PC-3 (cell line): Measurements from ENCODE around the gene TMTC1. TPM values are rescaled to one million over a fixed set of nuclear protein-coding genes. Genes with fewer than 3 reads are reported as not detected.

Experiments
- ATAC-seq: fragments of 200-7000 bp; cut with Tn5 transposase; 2 replicates; pipeline ENCODE4 v1.9.1; 2020; ENCODE audit warnings: mild to moderate bottlenecking, moderate library complexity
- BruUV-seq: library from RNA; stranded (reverse); fragments of 400-500 nt; replicated peaks from 2 replicates; lab custom pipeline; 2021; lab: Mats Ljungman, UMichigan
- CTCF ChIA-PET: fragments of 300-600 bp; sonication (Branson Sonifier 250); formaldehyde crosslinking; loops from one replicate; lab custom pipeline; 2022; ENCODE audit warnings: antibody characterized with exemption; lab: Charles Lee
- POLR2A ChIA-PET: fragments of 300-600 bp; sonication (Branson Sonifier 250); formaldehyde crosslinking; loops from one replicate; lab custom pipeline; 2022; ENCODE audit warnings: antibody characterized with exemption; ENCODE audit not compliant: unreplicated experiment; lab: Charles Lee
- DNase-seq: peaks from one replicate; pipeline ENCODE4 v3.0.0-alpha.2; 2015
- H2AFZ ChIP-seq: fragments of 300-600 bp; sonication (generic); 2 replicates; pipeline ENCODE4 v1.6.0; 2016; ENCODE audit warnings: antibody characterized with exemption, low read length
- H3F3A ChIP-seq: fragments of 300-600 bp; sonication (generic); one replicate; pipeline ENCODE4 v1.6.0; 2017; ENCODE audit warnings: antibody characterized with exemption, low read length, control low read depth, mild to moderate bottlenecking; ENCODE audit not compliant: unreplicated experiment
- H3K27ac ChIP-seq: fragments of 300-600 bp; sonication (generic); 2 replicates; pipeline ENCODE4 v1.5.1; 2016; ENCODE audit warnings: mild to moderate bottlenecking, low read length
- H3K27me3 ChIP-seq: fragments of 300-600 bp; sonication (generic); 2 replicates; pipeline ENCODE4 v1.6.1; 2016; ENCODE audit warnings: low read length, mixed read lengths
- H3K36me3 ChIP-seq: fragments of 300-600 bp; sonication (generic); 2 replicates; pipeline ENCODE4 v1.6.1; 2016; ENCODE audit warnings: low read depth, mixed run types, low read length, mixed read lengths
- H3K4me1 ChIP-seq: fragments of 300-600 bp; sonication (generic); 2 replicates; pipeline ENCODE4 v1.5.1; 2016; ENCODE audit warnings: low read length; ENCODE audit not compliant: insufficient read depth
- H3K4me2 ChIP-seq: fragments of 300-600 bp; sonication (generic); 2 replicates; pipeline ENCODE4 v1.6.0; 2016; ENCODE audit warnings: low read length
- H3K4me3 ChIP-seq: fragments of 300-600 bp; sonication (generic); 2 replicates; pipeline ENCODE4 v1.5.1; 2016; ENCODE audit warnings: mild to moderate bottlenecking, low read length, mixed read lengths
- H3K79me2 ChIP-seq: fragments of 300-600 bp; sonication (generic); 2 replicates; pipeline ENCODE4 v1.6.1; 2017; ENCODE audit warnings: low read length, mixed read lengths
- H3K9ac ChIP-seq: fragments of 300-600 bp; sonication (generic); 2 replicates; pipeline ENCODE4 v1.6.0; 2016; ENCODE audit warnings: mild to moderate bottlenecking, low read length
- H3K9me2 ChIP-seq: fragments of 300-600 bp; sonication (generic); replicated peaks from 2 replicates; pipeline ENCODE4 v1.6.1; 2016; ENCODE audit warnings: mixed run types, low read length, mixed read lengths
- H3K9me3 ChIP-seq: fragments of 300-600 bp; sonication (generic); 2 replicates; pipeline ENCODE4 v1.6.1; 2016; ENCODE audit warnings: low read length, mixed read lengths
- H4K20me1 ChIP-seq: fragments of 300-600 bp; sonication (generic); 2 replicates; pipeline ENCODE4 v1.6.1; 2016; ENCODE audit warnings: low read length, mixed read lengths
- CTCF ChIP-seq: fragments of 300-600 bp; sonication (generic); conservative IDR thresholded peaks from 2 replicates; pipeline ENCODE4 v1.5.1; 2017; ENCODE audit warnings: antibody characterized with exemption, low read depth, mild to moderate bottlenecking, low read length
- EZH2 ChIP-seq: fragments of 300-600 bp; sonication (generic); IDR thresholded peaks from one replicate; pipeline ENCODE4 v1.6.1; 2017; ENCODE audit warnings: antibody characterized with exemption, mild to moderate bottlenecking, low read length; ENCODE audit not compliant: unreplicated experiment
- EZH2phosphoT487 ChIP-seq: fragments of 300-600 bp; sonication (generic); IDR thresholded peaks from 2 replicates; pipeline ENCODE4 v1.6.1; 2018; ENCODE audit warnings: mild to moderate bottlenecking, antibody characterized with exemption, low read length, borderline replicate concordance
- intact Hi-C: fragments of 100-400 bp; cut with micrococcal nuclease; formaldehyde crosslinking; loops from 2 replicates; pipeline ENCODE4 v1.9.0; 2023
- total RNA-seq: library from RNA; depleted of rRNA; stranded (reverse); fragments of >200 nt; gene quantifications from 2 replicates; pipeline ENCODE4 v1.2.3, GENCODE V29; 2014

TMTC1 gene
- total RNA-seq, 1 experiment from 2014 or later = 5.8 TPM

- Histone ChIP-seq H3K36me3 (no peaks in the 10 kb centered on the region), H4K20me1 (no peaks in the 10 kb centered on the region), H3K9me3 (no peaks in the 10 kb centered on the region), H3K9ac (no peak overlapping the region), H3K9me2 (no peaks in the 10 kb centered on the region), H3K4me3 (no peak overlapping the region), H3F3A (no peaks in the 10 kb centered on the region), H2AFZ (no peak overlapping the region), H3K4me2 (no peak overlapping the region), H3K4me1 (no peaks in the 10 kb centered on the region), H3K27ac (no peak overlapping the region), H3K79me2 (no peaks in the 10 kb centered on the region), H3K27me3 (peaks cover 14% of the 10 kb centered on the region; the same call in 1 of the 2 replicates)
- ChIA-PET CTCF (interaction anchor here (0.9 kb wide), 1 partner anchor 24 kb away, joined by 3 read pairs; no protein-coding TSS in a partner anchor), POLR2A (no interaction called here)
- intact Hi-C loops = no loop called here
- TF ChIP-seq CTCF (no peak), EZH2phosphoT487 (no peak), EZH2 (no peak)
- DNase-seq = no peak
- no TSS peak for BruUV-seq
- ATAC-seq = no peak
Observed at GRCh38 chr12:29528161-29528560, 255.6 kb downstream of the TMTC1 start.

- no peaks in the 10 kb centered on the region for H3K36me3 ChIP-seq
- no peak overlapping the region for H3K27ac ChIP-seq
- DNase-seq = peak; percentile 59
- H3K4me2 ChIP-seq = no peak overlapping the region
- no peaks in the 10 kb centered on the region for H4K20me1 ChIP-seq
- no TSS peak for BruUV-seq
- no peaks in the 10 kb centered on the region for H3K27me3 ChIP-seq
- H3K9ac ChIP-seq = no peak overlapping the region
- no peaks in the 10 kb centered on the region for H3K79me2 ChIP-seq
- peaks cover 6% of the 10 kb centered on the region; the same call in 1 of the 2 replicates for H3K4me1 ChIP-seq
- H3K4me3 ChIP-seq = no peak overlapping the region
- H3F3A ChIP-seq = no peaks in the 10 kb centered on the region
- CTCF ChIA-PET = no interaction called here
- peak; percentile 39 for ATAC-seq
- TF ChIP-seq CTCF (no peak), EZH2phosphoT487 (no peak), EZH2 (no peak)
- POLR2A ChIA-PET = no interaction called here
- H3K9me2 ChIP-seq = no peaks in the 10 kb centered on the region
- H3K9me3 ChIP-seq = no peaks in the 10 kb centered on the region
- intact Hi-C loops = loop anchor here (5.0 kb wide), 1 partner anchor 1285 kb away; no protein-coding TSS in a partner anchor
- H2AFZ ChIP-seq = no peak overlapping the region
Observed at GRCh38 chr12:29521951-29522350, 261.8 kb downstream of the TMTC1 start.

GRCh38 chr12:29519585-29520182 is 264.1 kb downstream of the TMTC1 start:
- CTCF ChIA-PET = interaction anchor here (0.5 to 0.6 kb wide), 2 partner anchors 138 to 614 kb away, joined by 3 read pairs; partner anchors contain the start of gene ERGIC2
- Histone ChIP-seq H3K27me3 (no peaks in the 10 kb centered on the region), H3F3A (no peaks in the 10 kb centered on the region), H3K9me2 (no peaks in the 10 kb centered on the region), H3K27ac (no peak overlapping the region), H3K9me3 (no peaks in the 10 kb centered on the region), H3K4me2 (no peak overlapping the region), H4K20me1 (no peaks in the 10 kb centered on the region), H3K36me3 (no peaks in the 10 kb centered on the region), H3K4me1 (peaks cover 11% of the 10 kb centered on the region), H3K4me3 (no peak overlapping the region), H3K79me2 (no peaks in the 10 kb centered on the region), H3K9ac (no peak overlapping the region), H2AFZ (no peak overlapping the region)
- TF ChIP-seq EZH2phosphoT487 = no peak
- TF ChIP-seq CTCF = peak; percentile 95
- POLR2A ChIA-PET = interaction anchor here (0.6 to 0.7 kb wide), 2 partner anchors 1141 to 1188 kb away, joined by 4 to 5 read pairs; no protein-coding TSS in a partner anchor
- peak; percentile 15; the same call in 1 of the 2 replicates for ATAC-seq
- DNase-seq = peak; percentile 86
- BruUV-seq = no TSS peak
- intact Hi-C loops = loop anchor here (1.0 to 5.0 kb wide), 6 partner anchors 33 to 1288 kb away; no protein-coding TSS in a partner anchor
